Testis (tissue), 3 donors: ENCODE measurements around the gene PLCB1. TPM values are rescaled to one million over a fixed set of nuclear protein-coding genes. Genes with fewer than 3 reads are reported as not detected.
A peak's percentile ranks its signal among the peaks of the same experiment; 100 is the strongest.

Experiments
- DNase-seq: peaks from one replicate; pipeline ENCODE4 v3.0.0-alpha.2; 2019
- H3K27ac ChIP-seq, 2 donors: fragments of 200-600 bp; sonication (generic); one replicate each; pipeline ENCODE4 v1.5.1; 2019
- H3K27me3 ChIP-seq: fragments of 200-600 bp; sonication (generic); one replicate; pipeline ENCODE4 v1.5.1; 2019
- H3K36me3 ChIP-seq: fragments of 200-600 bp; sonication (generic); one replicate; pipeline ENCODE4 v1.5.1; 2017; ENCODE audit warnings: low read depth; ENCODE audit errors: missing control alignments
- H3K4me1 ChIP-seq: fragments of 200-600 bp; sonication (generic); one replicate; pipeline ENCODE4 v1.5.1; 2019
- H3K4me3 ChIP-seq, 2 donors: fragments of 200-600 bp; sonication (generic); one replicate each; pipeline ENCODE4 v1.5.1; 2017 to 2019
- H3K9me3 ChIP-seq: fragments of 200-600 bp; sonication (generic); one replicate; pipeline ENCODE4 v1.5.1; 2017
- CTCF ChIP-seq, 3 experiments: fragments of 450-650 bp in 2 of 3; fragments of 200-600 bp in 1 of 3; sonication (generic) in 1 of 3; IDR thresholded peaks; one replicate each; pipeline ENCODE4 v1.5.1; 2016 to 2019; ENCODE audit warnings: antibody characterized with exemption in 3 of 3, mild to moderate bottlenecking in 2 of 3, moderate library complexity in 1 of 3
- POLR2A ChIP-seq: fragments of 450-650 bp; IDR thresholded peaks from one replicate; pipeline ENCODE4 v1.6.1; 2017; ENCODE audit warnings: antibody characterized with exemption, mild to moderate bottlenecking, moderate library complexity
- WGBS, 2 donors: methylation state at CpG; one replicate each; pipeline ENCODE4 v1.1.5; 2018; 5-methylcytosine and 5-hydroxymethylcytosine counted together
- intact Hi-C: fragments of 100-400 bp; cut with DNase I; formaldehyde crosslinking; loops from one replicate; pipeline ENCODE4 v1.15.1; 2023; ENCODE audit warnings: low total_unique reads
- polyA plus RNA-seq: library from polyadenylated mRNA; stranded (reverse); fragments of 350-450 nt; fragmentation: Illumina TruSeq; extraction: RNeasy Lipid Tissue Mini Kit (QIAGEN cat#74804); gene quantifications from one replicate; pipeline ENCODE4 v1.2.3, GENCODE V29; 2014; ENCODE audit warnings: low read depth, low replicate concordance; ENCODE audit not compliant: insufficient read depth
- total RNA-seq, 2 donors: library from RNA; depleted of rRNA; stranded (reverse); fragments of >200 nt; gene quantifications; one replicate each; pipeline ENCODE4 v1.2.3, GENCODE V29; 2016

The PLCB1 gene
- total and polyA plus RNA-seq, 3 donors from 2014 or later: 3.1 to 9.8 (median 8.2) TPM

GRCh38 chr20:8858181-8858787 lies 726.2 kb downstream of the PLCB1 start:
- H3K36me3 ChIP-seq: no peaks in the 10 kb centered on the region
- no peak overlapping the region for H3K4me3 ChIP-seq
- no peaks in the 10 kb centered on the region for H3K9me3 ChIP-seq
- H3K4me1 ChIP-seq: peaks cover 8% of the 10 kb centered on the region
- no peak for TF ChIP-seq POLR2A
- TF ChIP-seq CTCF (IDR thresholded peaks at IDR 0.05): no peak
- no peaks in the 10 kb centered on the region for H3K27me3 ChIP-seq
- intact Hi-C loops: no loop called here
- WGBS, 2 donors: 54 to 61% methylated on average over 4 of the region's 4 CpGs
- peak overlapping the region in 1 of 2 donors; percentile 20 for H3K27ac ChIP-seq
- no peak for DNase-seq

GRCh38 chr20:8860011-8860495 lies 728.0 kb downstream of the PLCB1 start:
- TF ChIP-seq POLR2A (no peak), CTCF (IDR thresholded peaks at IDR 0.05) (no peak)

GRCh38 chr20:8862092-8862491 lies 730.0 kb downstream of the PLCB1 start:
- 95 to 99% methylated on average over 4 of the region's 4 CpGs for WGBS, 2 donors
- H3K4me3 ChIP-seq: no peak overlapping the region
- DNase-seq: no peak

More at GRCh38 chr20:8860011-8860495, 728.0 kb downstream of the PLCB1 start:
- no peak for DNase-seq
- H3K9me3 ChIP-seq: no peaks in the 10 kb centered on the region
- 66 to 68% methylated on average over 2 of the region's 2 CpGs for WGBS, 2 donors
- no peak overlapping the region for H3K4me3 ChIP-seq
- H3K36me3 ChIP-seq: no peaks in the 10 kb centered on the region
- no peak overlapping the region for H3K27ac ChIP-seq
- peaks cover 5% of the 10 kb centered on the region for H3K4me1 ChIP-seq
- intact Hi-C loops: no loop called here
- no peaks in the 10 kb centered on the region for H3K27me3 ChIP-seq

GRCh38 chr20:8865636-8866035 lies 733.6 kb downstream of the PLCB1 start:
- TF ChIP-seq POLR2A (no peak), CTCF (IDR thresholded peaks at IDR 0.05) (no peak)
- H3K4me1 ChIP-seq: no peaks in the 10 kb centered on the region
- no peak overlapping the region for H3K27ac ChIP-seq
- H3K9me3 ChIP-seq: no peaks in the 10 kb centered on the region
- WGBS, 2 donors: 98 to 99% methylated on average over 3 of the region's 3 CpGs
- intact Hi-C loops: no loop called here
- H3K4me3 ChIP-seq: no peak overlapping the region
- no peaks in the 10 kb centered on the region for H3K27me3 ChIP-seq
- H3K36me3 ChIP-seq: no peaks in the 10 kb centered on the region
- no peak for DNase-seq

More at GRCh38 chr20:8862092-8862491, 730.0 kb downstream of the PLCB1 start:
- TF ChIP-seq POLR2A (no peak), CTCF (IDR thresholded peaks at IDR 0.05) (no peak)
- intact Hi-C loops: no loop called here
- Histone ChIP-seq H3K27me3 (no peaks in the 10 kb centered on the region), H3K4me1 (no peaks in the 10 kb centered on the region), H3K36me3 (no peaks in the 10 kb centered on the region), H3K9me3 (no peaks in the 10 kb centered on the region), H3K27ac (no peak overlapping the region)
